WERI-Rb-1 (cell line): ENCODE measurements around the gene ABCB7.
"Not testable (repeated sequence)": the region's sequence is repeated elsewhere in the genome, so short reads cannot be mapped to it uniquely, and the experiment has no call there.

Experiments
- DNase-seq: peaks from one replicate; pipeline ENCODE4 v3.0.0-alpha.2; 2020
- H3K27ac ChIP-seq: fragments of 250-450 bp; sonication (Bioruptor Pico); 2 replicates; pipeline ENCODE4 v1.5.1; 2020; ENCODE audit warnings: mild to moderate bottlenecking, moderate library complexity
- H3K27me3 ChIP-seq: fragments of 250-450 bp; sonication (Bioruptor Pico); 2 replicates; pipeline ENCODE4 v1.5.1; 2021; ENCODE audit warnings: mild to moderate bottlenecking, low read depth, moderate library complexity; ENCODE audit not compliant: insufficient read depth, severe bottlenecking
- H3K36me3 ChIP-seq: fragments of 250-450 bp; sonication (Bioruptor Pico); 2 replicates; pipeline ENCODE4 v1.5.1; 2020; ENCODE audit warnings: mild to moderate bottlenecking, moderate library complexity
- H3K4me3 ChIP-seq: 2 replicates; pipeline ENCODE4 v1.5.1; 2011; ENCODE audit warnings: low read depth, mild to moderate bottlenecking, control low read depth, low read length
- H3K9me3 ChIP-seq: fragments of 250-450 bp; sonication (Bioruptor Pico); 2 replicates; pipeline ENCODE4 v1.5.1; 2021; ENCODE audit warnings: mild to moderate bottlenecking, moderate library complexity; ENCODE audit not compliant: severe bottlenecking
- TF ChIP-seq, protein P1 (sequence below): IDR thresholded peaks from 2 replicates; pipeline ENCODE4 v1.5.1; 2011; ENCODE audit warnings: low read depth, mild to moderate bottlenecking, control low read depth, inconsistent platforms, low read length

ABCB7 gene

DNA sequence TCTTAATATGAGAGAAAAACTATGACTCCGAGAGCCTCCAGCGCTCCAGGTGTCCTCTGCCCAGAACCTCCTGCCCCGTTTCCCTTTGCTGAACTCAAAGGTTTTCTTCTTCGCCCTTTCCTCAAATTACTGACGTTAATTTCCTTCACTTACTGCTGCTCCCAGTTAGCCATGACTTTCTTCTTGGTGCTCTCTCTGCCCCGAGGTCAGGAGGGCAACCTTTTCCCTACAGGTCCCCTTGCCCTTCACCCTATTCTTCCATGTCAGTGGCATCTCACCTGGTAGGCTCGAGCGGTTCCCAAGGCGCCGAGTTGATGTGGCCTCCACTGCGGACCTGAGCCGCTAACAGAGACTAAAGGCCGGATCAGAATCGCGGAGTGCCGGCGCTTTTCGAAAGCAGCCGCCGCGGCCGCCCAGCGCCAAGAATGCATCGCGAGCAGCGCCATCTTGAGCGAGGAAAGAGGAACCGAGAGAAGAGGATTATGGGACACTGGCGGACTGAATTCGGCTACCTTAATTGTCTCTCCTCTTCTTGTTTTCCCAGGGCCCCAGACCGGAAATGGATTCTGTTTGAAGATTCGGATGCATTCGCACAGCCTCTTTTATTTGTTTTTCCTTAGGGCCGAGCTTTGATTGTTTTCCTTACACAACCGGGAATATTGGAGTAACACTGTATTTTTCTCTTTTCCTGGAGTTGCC, at the start of gene ABCB7:
Gene ABCB7, minus strand, starts transcription at position 457 of the 699 bp plus-strand sequence. Its CDS starts 11 bp downstream, at position 446.
- peak within 1 kb of the TSS; percentile 74 for H3K27ac ChIP-seq
- H3K27me3 ChIP-seq: peaks cover 12% of the 10 kb centered on the region
- H3K4me3 ChIP-seq: peak within 1 kb of the TSS; percentile 64
- DNase-seq: peak; percentile 66
- TF ChIP-seq, protein P1, sequence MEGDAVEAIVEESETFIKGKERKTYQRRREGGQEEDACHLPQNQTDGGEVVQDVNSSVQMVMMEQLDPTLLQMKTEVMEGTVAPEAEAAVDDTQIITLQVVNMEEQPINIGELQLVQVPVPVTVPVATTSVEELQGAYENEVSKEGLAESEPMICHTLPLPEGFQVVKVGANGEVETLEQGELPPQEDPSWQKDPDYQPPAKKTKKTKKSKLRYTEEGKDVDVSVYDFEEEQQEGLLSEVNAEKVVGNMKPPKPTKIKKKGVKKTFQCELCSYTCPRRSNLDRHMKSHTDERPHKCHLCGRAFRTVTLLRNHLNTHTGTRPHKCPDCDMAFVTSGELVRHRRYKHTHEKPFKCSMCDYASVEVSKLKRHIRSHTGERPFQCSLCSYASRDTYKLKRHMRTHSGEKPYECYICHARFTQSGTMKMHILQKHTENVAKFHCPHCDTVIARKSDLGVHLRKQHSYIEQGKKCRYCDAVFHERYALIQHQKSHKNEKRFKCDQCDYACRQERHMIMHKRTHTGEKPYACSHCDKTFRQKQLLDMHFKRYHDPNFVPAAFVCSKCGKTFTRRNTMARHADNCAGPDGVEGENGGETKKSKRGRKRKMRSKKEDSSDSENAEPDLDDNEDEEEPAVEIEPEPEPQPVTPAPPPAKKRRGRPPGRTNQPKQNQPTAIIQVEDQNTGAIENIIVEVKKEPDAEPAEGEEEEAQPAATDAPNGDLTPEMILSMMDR: peak; percentile 2; the same call in 1 of the 2 replicates
- H3K9me3 ChIP-seq: peaks cover 3% of the 10 kb centered on the region
- H3K36me3 ChIP-seq: no peaks in the 10 kb centered on the region

DNA sequence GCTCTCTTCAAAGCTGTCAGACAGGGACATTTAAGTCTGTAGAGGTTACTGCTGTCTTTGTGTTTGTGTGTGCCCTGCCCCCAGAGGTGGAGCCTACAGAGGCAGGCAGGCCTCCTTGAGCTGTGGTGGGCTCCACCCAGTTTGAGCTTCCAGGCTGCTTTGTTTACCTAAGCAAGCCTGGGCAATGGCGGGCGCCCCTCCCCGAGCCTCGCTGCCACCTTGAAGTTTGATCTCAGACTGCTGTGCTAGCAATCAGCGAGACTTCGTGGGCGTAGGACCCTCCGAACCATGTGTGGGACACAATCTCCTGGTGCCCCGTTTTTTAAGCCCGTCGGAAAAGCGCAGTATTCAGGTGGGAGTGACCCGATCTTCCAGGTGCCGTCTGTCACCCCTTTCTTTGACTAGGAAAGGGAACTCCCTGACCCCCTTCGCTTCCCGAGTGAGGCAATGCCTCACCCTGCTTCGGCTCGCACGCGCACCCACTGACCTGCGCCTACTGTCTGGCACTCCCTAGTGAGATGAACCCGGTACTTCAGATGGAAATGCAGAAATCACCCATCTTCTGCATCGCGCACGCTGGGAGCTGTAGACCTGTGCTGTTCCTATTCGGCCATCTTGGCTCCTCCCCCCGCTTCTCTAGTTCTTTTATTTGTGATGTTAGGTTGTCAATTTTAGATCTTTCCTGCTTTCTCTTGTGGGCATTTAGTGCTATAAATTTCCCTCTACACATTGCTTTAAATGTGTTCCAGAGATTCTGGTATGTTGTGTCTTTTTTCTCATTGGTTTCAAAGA, 32.5 kb upstream of the ABCB7 start:
- peaks cover 24% of the 10 kb centered on the region for H3K27me3 ChIP-seq
- DNase-seq, H3K4me3 ChIP-seq, H3K27ac ChIP-seq, H3K36me3 ChIP-seq, H3K9me3 ChIP-seq: not testable (repeated sequence)

DNA sequence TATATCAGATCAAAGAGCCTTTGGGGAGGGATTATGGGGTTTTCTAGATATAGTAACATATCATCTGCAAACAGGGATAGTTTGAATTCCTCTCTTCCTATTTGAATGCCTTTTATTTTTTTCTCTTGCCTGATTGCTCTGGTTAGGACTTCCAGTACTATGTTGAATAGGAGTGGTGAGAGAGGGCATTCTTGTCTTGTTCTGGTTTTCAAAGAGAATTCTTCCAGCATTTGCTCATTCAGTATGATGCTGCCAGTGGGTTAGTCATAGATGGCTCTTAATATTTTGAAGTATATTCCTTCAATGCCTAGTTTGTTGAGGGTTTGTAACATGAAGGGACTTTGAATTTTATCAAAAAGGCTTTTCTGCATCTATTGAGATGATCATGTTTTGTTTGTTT, 25.6 kb upstream of the ABCB7 start:
- TF ChIP-seq, protein P1: no peak
- DNase-seq: no peak
- Histone ChIP-seq H3K27ac (no peak overlapping the region), H3K36me3 (no peaks in the 10 kb centered on the region), H3K27me3 (peaks cover 17% of the 10 kb centered on the region), H3K4me3 (no peak overlapping the region), H3K9me3 (no peaks in the 10 kb centered on the region)

DNA sequence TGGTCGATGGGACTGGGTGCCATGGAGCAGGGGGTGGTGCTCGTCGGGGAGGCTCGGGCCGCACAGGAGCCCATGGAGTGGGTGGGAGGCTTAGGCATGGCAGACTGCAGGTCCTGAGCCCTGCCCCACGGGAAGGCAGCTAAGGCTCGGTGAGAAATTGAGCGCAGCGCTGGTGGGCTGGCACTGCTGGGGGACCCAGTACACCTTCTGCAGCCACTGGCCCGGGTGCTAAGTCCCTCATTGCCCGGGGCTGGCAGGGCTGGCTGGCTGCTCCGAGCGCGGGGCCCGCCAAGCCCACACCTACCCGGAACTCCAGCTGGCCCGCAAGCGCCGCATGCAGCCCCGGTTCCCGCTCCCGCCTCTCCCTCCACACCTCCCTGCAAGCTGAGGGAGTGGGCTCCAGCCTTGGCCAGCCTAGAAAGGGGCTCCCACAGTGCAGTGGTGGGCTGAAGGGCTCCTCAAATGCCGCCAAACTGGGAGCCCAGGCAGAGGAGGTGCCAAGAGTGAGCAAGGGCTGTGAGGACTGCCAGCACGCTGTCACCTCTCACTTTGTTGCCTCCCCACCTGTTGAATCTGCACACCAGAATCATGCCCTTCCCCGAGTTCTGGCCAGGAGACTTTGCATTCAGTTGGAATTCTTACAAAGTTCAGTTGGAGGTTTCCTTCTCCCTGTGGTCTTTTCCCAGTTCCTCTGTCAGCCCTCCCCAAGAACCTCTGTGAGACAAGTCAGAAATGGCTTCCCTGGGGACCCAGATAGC, 23.6 kb upstream of the ABCB7 start:
- not testable (repeated sequence) for H3K9me3 ChIP-seq, H3K36me3 ChIP-seq, DNase-seq, H3K27ac ChIP-seq, H3K4me3 ChIP-seq
- peaks cover 26% of the 10 kb centered on the region for H3K27me3 ChIP-seq

DNA sequence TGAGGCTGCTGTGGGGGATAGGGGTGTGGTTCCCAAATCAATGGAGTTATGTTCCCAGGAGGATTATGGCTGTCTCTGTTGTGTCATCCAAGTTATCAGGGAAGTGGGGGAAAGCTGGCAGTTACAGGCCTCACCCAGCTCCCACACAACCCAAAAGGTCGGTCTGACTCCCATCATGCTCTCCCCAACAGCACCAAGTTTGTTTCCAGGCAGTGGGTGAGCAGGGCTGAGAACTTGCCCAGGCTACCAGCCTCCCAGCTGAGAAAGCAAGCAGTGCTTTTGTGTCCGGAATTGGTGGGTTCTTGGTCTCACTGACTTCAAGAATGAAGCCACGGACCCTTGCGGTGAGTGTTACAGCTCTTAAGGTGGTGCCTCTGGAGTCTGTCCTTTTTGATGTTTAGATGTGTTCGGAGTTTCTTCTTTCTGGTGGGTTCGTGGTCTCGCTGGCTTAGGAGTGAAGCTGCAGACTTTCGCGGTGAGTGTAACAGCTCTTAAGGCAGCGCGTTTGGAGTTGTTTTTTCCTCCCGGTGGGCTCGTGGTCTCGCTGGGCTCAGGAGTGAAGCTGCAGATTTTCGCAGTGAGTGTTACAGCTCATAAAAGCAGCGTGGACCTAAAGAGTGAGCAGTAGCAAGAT, 16.3 kb upstream of the ABCB7 start:
- H3K36me3 ChIP-seq, H3K27ac ChIP-seq, DNase-seq, H3K9me3 ChIP-seq, H3K4me3 ChIP-seq: not testable (repeated sequence)
- peaks cover 50% of the 10 kb centered on the region for H3K27me3 ChIP-seq

DNA sequence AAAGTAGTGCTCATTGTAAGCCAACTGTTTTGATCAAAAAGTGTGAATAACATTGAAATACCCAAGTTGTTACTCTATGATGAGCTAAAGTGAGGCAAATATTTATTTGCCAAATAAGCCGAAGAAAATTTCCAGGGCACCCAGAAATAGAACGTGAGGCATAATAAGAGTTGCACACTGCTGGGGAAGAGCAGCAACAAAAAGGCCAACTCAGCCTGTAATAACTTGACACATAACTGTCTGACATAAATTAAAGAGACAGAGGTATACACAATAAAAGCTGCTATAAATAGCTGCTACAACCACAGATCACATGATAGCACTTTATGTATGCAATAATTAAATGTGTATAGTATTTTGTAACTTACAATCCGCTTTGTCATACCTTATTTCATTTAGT, 2.0 kb upstream of the ABCB7 start:
- no peak overlapping the region for H3K4me3 ChIP-seq
- no peaks in the 10 kb centered on the region for H3K36me3 ChIP-seq
- no peak overlapping the region for H3K27ac ChIP-seq
- peaks cover 3% of the 10 kb centered on the region for H3K9me3 ChIP-seq
- peaks cover 14% of the 10 kb centered on the region for H3K27me3 ChIP-seq
- TF ChIP-seq, protein P1: no peak
- no peak for DNase-seq

DNA sequence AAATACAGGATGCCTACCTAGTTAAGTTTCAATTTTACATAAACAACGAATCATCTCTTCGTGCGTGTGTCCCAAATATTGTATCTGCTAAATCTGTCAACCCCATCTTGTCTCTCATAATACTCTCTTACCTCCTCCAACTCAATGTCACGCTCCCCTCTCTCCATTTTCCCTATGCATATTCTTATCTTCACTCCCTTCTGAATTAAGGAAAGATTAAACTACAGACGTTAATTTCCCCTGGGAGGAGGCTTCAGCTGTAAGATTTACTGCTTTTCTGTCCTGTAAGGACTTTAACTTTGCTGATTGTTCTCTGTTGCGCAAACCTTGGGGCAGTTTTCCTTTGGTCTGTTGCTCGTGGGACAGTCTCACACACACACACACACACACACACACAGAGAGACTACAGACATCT, 455 bp upstream of the ABCB7 start:
- Histone ChIP-seq H3K27ac (peak overlapping the region; percentile 74), H3K27me3 (peaks cover 14% of the 10 kb centered on the region), H3K36me3 (no peaks in the 10 kb centered on the region), H3K9me3 (peaks cover 3% of the 10 kb centered on the region), H3K4me3 (peak overlapping the region; percentile 64)
- TF ChIP-seq, protein P1: no peak
- DNase-seq: no peak
